GM19328 (cell line): ENCODE results near the gene KRT78.

Experiments used
- ATAC-seq: cut with Tn5 transposase; IDR thresholded peaks from one replicate; pipeline ENCODE4 v1.9.1; 2021; ENCODE audit warnings: mild to moderate bottlenecking, moderate library complexity; ENCODE audit not compliant: unreplicated experiment

KRT78 gene

DNA sequence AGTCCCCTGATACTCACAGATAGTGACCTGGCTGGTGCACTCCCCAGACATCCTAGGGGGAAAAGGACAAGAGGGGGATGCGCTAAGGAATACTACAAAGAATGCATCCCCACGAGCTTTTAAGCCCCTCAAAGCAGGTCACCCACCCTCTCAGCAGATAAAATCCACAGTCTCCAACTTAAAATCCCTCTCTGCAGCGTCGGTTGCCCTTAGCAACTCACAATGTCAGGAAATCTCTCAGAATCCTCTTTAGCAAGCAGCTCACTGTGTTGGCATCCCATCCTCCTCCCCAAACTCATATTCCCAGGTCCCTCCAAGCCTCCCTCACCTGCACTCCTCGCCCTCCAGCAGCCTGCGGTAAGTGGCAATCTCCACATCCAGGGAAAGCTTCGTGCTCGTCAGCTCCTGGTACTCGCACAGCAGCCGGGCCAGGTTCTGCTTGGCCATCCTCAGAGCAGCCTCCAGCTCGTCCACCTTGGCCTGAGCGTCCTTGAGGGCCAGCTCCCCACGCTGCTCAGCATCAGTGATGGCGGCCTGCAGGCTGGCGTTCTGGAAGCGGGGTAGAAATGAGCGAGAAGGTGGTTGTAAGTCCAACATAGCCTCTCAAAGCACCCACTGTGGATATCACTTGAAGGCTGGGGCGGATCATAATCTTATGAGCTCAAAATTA lies 9.2 kb downstream of the KRT78 start:
- no peak for ATAC-seq

DNA sequence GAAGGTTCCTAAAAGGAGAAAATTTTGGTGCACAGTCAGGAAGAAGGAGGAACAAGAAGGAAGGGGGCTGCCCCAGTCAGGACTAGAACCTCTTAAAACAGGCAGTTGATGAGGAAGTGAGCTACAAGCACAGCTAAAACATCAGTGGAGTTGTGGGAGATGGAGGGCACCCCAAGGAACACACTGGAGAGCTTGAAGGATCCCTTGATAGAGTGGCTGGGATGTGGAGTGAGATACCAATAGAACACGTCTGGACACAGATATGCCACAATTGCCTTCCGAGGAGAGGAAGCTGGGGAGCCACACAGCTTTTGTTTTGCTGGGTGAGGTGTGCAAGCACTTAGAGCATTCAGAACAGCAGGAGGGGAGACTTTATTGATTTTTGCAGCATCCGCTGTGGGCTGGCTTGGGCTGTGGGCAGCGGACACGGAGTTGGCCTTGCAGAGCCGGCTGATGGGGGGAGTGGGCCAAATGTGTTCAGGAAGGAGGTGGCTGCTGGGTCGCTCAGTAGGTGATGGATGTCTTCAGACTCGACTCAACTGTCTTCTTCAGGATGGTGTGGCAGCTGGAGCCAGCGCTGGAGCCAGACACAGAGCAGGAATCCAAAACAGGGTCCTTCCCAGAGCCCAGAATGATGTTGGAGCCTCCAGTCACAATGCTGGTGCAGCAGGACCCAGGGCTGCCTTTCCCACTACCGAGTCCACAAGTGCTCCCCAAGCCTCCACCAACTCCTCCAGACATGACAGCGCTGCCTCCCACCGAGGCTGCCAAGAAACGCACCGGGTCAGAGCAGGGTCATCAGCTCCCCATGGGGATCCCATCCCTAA lies 10.0 kb downstream of the KRT78 start:
- no peak for ATAC-seq

DNA sequence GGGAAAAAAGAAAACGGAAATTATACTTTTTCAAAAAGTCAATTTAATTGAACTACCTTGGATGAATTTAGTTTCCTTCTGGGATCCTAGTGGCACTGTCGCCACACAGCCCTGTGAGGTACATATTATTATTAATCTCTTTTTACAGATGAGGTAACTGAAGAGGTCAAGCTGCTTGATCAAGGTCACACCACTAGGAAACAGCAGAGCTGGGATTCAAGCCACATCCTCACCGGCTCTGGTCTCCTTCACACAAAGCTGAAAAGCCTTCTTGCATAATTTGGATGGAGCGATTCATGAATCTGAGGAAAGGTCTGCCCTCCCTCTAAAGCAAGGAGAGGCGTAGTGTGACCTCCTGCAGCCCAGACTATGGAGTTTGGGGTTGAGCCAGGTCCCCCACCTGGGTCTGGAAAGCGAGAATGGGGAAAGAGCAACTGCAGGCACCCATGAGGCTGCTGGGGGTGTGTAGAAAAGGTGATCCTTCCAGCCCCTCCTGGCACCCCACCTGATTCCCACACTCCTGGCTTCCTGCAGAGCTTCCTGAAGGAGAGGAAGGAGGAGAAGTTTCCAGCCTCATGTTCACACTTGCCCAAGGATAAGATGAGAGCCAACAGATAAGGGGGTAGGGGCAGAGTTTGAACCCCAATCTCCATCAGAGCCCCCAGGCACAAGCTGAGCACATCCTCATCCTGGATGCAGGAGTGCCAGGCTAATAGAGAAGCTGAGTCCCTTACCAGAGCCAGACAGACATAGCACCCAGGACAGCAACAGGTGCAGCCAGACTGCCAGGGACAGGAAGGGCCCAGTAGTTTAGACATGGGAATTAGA lies 10.8 kb downstream of the KRT78 start:
- no peak for ATAC-seq

GRCh38 chr12:52837413-52837741 lies 11.4 kb downstream of the KRT78 start:
- ATAC-seq: no peak

GRCh38 chr12:52836491-52837412 lies 12.0 kb downstream of the KRT78 start:
- no peak for ATAC-seq

- no peak for ATAC-seq
Measured at GRCh38 chr12:52836042-52836466, 12.7 kb downstream of the KRT78 start.

DNA sequence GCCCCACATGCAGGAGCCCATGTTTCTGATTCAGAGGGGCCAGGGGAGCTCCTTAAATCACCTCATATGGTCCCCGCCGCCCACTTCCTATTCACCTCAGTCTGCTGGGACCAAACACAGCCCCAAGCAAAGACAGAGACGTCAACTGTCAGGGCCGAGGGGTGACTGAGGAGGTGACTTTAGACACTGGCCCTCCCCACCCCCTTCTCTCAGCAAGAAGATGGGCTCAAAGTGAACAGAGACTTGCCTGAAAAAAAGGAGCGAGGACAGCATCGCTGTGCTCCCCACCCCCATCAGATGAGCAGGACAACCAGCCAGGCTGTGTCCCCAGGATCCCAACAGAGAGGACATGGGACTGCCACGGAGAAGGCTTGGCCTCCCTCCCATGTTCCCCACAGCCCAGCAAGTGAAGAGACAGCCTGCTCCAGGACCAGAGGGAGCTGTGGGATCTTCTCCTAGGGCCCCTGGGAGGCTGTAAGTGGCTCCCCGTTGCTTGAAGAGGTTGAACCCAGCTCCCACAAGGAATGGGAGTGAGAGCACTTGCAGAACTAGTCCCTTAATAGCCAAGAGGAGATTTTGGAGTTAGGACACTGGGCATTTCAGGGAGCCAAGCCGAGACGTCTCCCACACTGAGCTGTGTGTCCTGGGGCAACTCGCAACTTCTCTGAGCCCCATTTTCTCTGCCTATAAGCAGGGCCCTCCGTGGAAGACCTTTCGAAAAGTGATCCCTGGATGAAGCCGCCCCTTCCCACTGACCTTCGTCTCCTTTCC lies 13.3 kb downstream of the KRT78 start:
- no peak for ATAC-seq

GRCh38 chr12:52834727-52835001 lies 14.1 kb downstream of the KRT78 start:
- ATAC-seq: no peak

DNA sequence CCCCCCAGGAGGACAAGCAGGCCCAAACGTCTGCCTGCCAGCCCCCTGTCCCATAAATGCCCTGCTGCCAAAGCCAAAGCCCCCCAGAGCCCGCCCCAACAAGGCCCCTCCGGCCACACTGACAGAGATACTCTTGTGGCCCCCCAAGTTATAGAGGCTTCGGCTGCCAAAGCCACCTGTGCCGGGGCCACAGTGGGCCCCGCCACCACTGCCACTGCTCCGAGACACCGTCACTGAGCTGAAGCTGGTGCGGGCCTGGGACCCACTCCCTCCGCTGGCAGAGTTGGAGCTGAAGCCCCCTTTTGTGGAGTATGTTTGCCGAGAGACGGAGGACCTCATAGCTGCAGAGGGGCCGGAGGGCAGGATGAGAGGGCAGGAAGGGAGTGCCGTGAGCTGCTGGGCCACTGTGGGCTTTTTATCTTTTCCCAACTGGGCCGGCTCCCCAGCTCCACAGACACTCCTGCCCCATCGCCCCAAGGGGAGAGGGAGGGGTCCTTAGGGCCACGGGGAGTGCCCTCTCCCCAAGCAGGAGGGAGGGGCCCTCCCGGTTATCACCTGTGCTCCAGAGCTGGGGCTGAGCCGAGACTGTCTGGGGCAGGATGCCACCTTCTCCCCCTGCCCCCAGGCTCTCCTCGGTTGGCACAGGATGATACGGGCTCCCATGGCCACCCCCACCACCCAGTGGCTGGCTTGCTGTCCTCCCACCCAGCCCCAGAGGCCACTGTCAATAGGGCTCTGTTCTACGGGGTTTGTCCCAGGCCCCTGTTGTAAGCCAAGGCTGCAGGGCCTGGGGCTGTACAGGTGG lies 14.7 kb downstream of the KRT78 start, which contains the start of gene KRT79:
Gene KRT79, minus strand, starts transcription at position 390 of the 805 bp plus-strand sequence. Its CDS starts 51 bp downstream, at position 339.
- no peak for ATAC-seq

DNA sequence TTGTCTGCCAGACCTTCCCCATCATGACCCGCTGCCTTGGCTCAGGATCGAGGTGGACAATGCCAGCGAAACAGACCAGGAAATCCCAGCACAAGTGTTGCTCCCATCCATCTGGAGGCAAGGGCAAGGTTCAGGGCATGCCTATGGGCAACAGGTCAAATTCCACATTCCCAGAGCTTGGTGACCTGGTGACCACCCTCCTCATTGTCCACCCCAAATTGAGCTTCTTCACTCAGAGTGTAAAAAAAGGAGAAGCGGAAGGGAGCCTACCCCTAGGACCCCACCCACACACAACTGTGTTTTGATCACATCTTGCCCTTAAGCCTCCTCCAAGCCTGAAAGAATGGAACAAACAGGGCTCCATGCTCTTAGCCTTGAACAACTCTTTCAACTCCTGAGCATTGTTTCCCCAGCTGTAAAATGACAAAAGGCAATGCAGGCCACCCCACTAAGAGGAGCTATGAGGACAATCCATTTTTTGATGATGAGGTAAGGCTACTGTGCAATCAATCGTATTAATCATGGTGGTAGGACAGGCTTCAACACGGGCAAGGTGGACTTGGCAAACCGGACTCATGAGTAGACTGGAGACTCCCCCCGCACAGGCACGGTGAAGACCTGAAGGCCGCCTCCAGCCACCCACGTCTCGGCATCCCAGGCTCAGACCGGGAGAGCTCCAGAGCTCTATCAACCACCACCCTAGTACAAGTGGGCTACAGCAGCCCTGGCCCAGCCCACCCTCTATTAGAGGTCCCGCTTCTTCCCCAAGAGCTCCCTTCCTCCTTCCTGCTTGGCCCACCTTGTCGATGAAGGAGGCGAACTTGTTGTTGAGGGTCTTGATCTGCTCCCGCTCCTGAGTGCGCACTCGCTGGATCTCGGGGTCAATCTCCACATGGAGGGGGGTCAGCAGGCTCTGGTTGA lies 15.5 kb downstream of the KRT78 start:
- no peak for ATAC-seq

DNA sequence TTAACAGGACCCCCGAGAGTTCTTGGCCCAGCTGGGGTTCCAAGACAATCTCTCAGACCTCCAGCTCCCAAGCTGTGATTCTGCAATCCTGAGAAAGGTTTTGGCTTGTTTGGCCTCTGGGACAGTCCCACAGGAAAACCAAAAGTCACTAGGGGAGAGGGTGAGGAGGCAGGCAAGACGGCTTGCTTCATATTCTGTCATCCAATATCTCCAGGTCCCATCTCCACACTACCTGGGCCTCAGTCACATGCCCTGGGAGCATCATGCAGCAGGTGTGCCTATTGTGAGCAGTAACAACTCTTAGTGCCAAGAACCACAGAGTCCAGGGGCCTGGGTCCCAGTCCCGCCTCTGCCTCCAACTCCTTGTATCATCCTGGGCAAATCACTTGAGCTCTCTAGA lies 16.3 kb downstream of the KRT78 start:
- ATAC-seq: no peak

- no peak for ATAC-seq
Measured at GRCh38 chr12:52831251-52831650, 17.5 kb downstream of the KRT78 start.

- no peak for ATAC-seq
Measured at GRCh38 chr12:52829986-52830770, 18.6 kb downstream of the KRT78 start.

DNA sequence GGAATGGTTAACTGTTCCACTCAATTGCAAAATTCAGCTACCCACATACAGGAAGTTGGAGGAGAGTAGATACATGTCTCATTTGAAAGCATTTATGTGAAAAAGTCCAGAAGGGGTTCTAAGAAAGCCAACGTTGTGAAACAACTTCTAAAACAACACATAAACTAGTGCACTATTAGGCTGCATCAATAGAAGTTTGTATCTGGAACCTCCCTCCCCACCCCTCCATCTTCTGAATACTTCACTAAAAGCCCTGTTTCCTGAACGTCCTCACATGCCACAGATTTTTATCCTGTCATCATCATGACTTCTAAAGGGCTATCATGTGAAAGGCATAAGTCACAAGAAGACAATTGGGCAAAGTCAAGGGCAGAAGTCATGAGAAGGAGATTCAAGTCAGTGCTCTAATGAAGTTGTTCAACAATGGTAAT lies 20.2 kb downstream of the KRT78 start:
- no peak for ATAC-seq

- ATAC-seq: no peak
Measured at GRCh38 chr12:52828156-52828555, 20.6 kb downstream of the KRT78 start.

GRCh38 chr12:52827499-52828090 lies 21.2 kb downstream of the KRT78 start:
- ATAC-seq: no peak
